ENCODE data around the gene NXF1.
A peak's percentile ranks its signal among the peaks of the same experiment; 100 is the strongest.

The NXF1 gene

GRCh38 chr11:62804310-62805075 is 747 bp downstream of the NXF1 start:
- peak overlapping the region; percentile 75 for H3K4me3 ChIP-seq (ENCODE audit: low read depth, low read length)
- DNase-seq: peak; percentile 29
- no peak for TF ChIP-seq CTCF (IDR thresholded peaks at IDR 0.05; ENCODE audit: low read depth, low read length, missing control alignments)
- H3K27me3 ChIP-seq (replicated peaks): no peaks in the 10 kb centered on the region
- H3K36me3 ChIP-seq (replicated peaks): peaks cover 36% of the 10 kb centered on the region
- in situ Hi-C loops (cut with HindIII; ENCODE audit: low pct_ligation_motif_present, low sequenced_read_pairs): no loop called here
- peak overlapping the region; percentile 50 for H3K27ac ChIP-seq

GRCh38 chr11:62801071-62801470 is 4.2 kb downstream of the NXF1 start:
- DNase-seq: no peak
- peaks cover 64% of the 10 kb centered on the region for H3K36me3 ChIP-seq (replicated peaks)
- H3K4me3 ChIP-seq (ENCODE audit: low read depth, low read length): no peak overlapping the region
- no peak overlapping the region for H3K27ac ChIP-seq
- no peak for TF ChIP-seq CTCF (IDR thresholded peaks at IDR 0.05; ENCODE audit: low read depth, low read length, missing control alignments)
- in situ Hi-C loops (cut with HindIII; ENCODE audit: low pct_ligation_motif_present, low sequenced_read_pairs): no loop called here
- no peaks in the 10 kb centered on the region for H3K27me3 ChIP-seq (replicated peaks)

GRCh38 chr11:62799486-62799885 is 5.8 kb downstream of the NXF1 start:
- Histone ChIP-seq H3K4me3 (ENCODE audit: low read depth, low read length) (no peak overlapping the region), H3K27me3 (replicated peaks) (no peaks in the 10 kb centered on the region), H3K36me3 (replicated peaks) (peaks cover 80% of the 10 kb centered on the region), H3K27ac (no peak overlapping the region)
- in situ Hi-C loops (cut with HindIII; ENCODE audit: low pct_ligation_motif_present, low sequenced_read_pairs): no loop called here
- no peak for DNase-seq
- TF ChIP-seq CTCF (IDR thresholded peaks at IDR 0.05; ENCODE audit: low read depth, low read length, missing control alignments): no peak

- DNase-seq: no peak
- TF ChIP-seq CTCF (IDR thresholded peaks at IDR 0.05; ENCODE audit: low read depth, low read length, missing control alignments): no peak
- Histone ChIP-seq H3K36me3 (replicated peaks) (peaks cover 87% of the 10 kb centered on the region), H3K27me3 (replicated peaks) (no peaks in the 10 kb centered on the region), H3K4me3 (ENCODE audit: low read depth, low read length) (no peak overlapping the region), H3K27ac (no peak overlapping the region)
- in situ Hi-C loops (cut with HindIII; ENCODE audit: low pct_ligation_motif_present, low sequenced_read_pairs): no loop called here
Observed at GRCh38 chr11:62796281-62796680, 9.0 kb downstream of the NXF1 start.

GRCh38 chr11:62794201-62794775 is 11.0 kb downstream of the NXF1 start:
- Histone ChIP-seq H3K36me3 (replicated peaks) (peaks cover 78% of the 10 kb centered on the region), H3K27ac (no peak overlapping the region)
- no peak for TF ChIP-seq CTCF (IDR thresholded peaks at IDR 0.05; ENCODE audit: low read depth, low read length, missing control alignments)

More at GRCh38 chr11:62794201-62794775, 11.0 kb downstream of the NXF1 start:
- Histone ChIP-seq H3K27me3 (replicated peaks) (no peaks in the 10 kb centered on the region), H3K4me3 (ENCODE audit: low read depth, low read length) (no peak overlapping the region)
- no peak for DNase-seq
- in situ Hi-C loops (cut with HindIII; ENCODE audit: low pct_ligation_motif_present, low sequenced_read_pairs): no loop called here
